Spleen (tissue), 11 donors: ENCODE measurements around the gene AHCTF1. TPM values are rescaled to one million over a fixed set of nuclear protein-coding genes. Genes with fewer than 3 reads are reported as not detected.
A peak's percentile ranks its signal among the peaks of the same experiment; 100 is the strongest.

Experiments used
- DNase-seq: peaks from one replicate; pipeline ENCODE4 v3.0.0-alpha.2; 2020
- H3K27ac ChIP-seq, 8 donors: fragments of 200-600 bp; sonication (generic) in 7 of 8; 1 replicate in 4 of 8; 2 replicates in 4 of 8; pipeline versions ENCODE4 v1.5.0 to v1.8.0; 2016 to 2021; ENCODE audit warnings: inconsistent platforms in 4 of 8, mild to moderate bottlenecking in 4 of 8, moderate library complexity in 1 of 8
- H3K27me3 ChIP-seq, 7 donors: fragments of 200-600 bp; sonication (generic) in 6 of 7; replicated peaks in 1 of 7; 1 replicate in 4 of 7; 2 replicates in 3 of 7; pipeline versions ENCODE4 v1.5.0 to v1.8.0; 2016 to 2021; ENCODE audit warnings: inconsistent platforms in 3 of 7, mild to moderate bottlenecking in 1 of 7
- H3K36me3 ChIP-seq, 6 donors: fragments of 200-600 bp; sonication (generic) in 5 of 6; 1 replicate in 4 of 6; 2 replicates in 2 of 6; pipeline versions ENCODE4 v1.5.0 to v1.8.0; 2016 to 2021; ENCODE audit warnings: inconsistent platforms in 2 of 6
- H3K4me1 ChIP-seq, 6 donors: fragments of 200-600 bp; sonication (generic) in 5 of 6; 1 replicate in 3 of 6; 2 replicates in 3 of 6; pipeline versions ENCODE4 v1.5.0 to v1.8.0; 2016 to 2021; ENCODE audit warnings: inconsistent platforms in 3 of 6
- H3K4me3 ChIP-seq, 8 donors: fragments of 200-600 bp; sonication (generic) in 7 of 8; 1 replicate in 4 of 8; 2 replicates in 4 of 8; pipeline versions ENCODE4 v1.5.0 to v1.8.0; 2016 to 2021; ENCODE audit warnings: inconsistent platforms in 4 of 8, mild to moderate bottlenecking in 4 of 8, moderate library complexity in 2 of 8
- H3K9me3 ChIP-seq, 8 donors: fragments of 200-600 bp; sonication (generic) in 7 of 8; 1 replicate in 4 of 8; 2 replicates in 4 of 8; pipeline versions ENCODE4 v1.5.0 to v1.8.0; 2016 to 2021; ENCODE audit warnings: inconsistent platforms in 4 of 8
- CTCF ChIP-seq, 11 experiments: fragments of 200-600 bp in 7 of 11; fragments of 450-650 bp in 4 of 11; sonication (generic) in 4 of 11; IDR thresholded peaks in 8 of 11; conservative IDR thresholded peaks in 3 of 11; 1 replicate in 7 of 11; 2 replicates in 4 of 11; pipeline versions ENCODE4 v1.4.0 to v1.8.0; 2016 to 2021; ENCODE audit warnings: antibody characterized with exemption in 11 of 11, inconsistent platforms in 4 of 11, mild to moderate bottlenecking in 1 of 11
- POLR2A ChIP-seq, 3 donors: fragments of 450-650 bp; IDR thresholded peaks; one replicate each; pipeline ENCODE4 v1.5.1; 2017; ENCODE audit warnings: antibody characterized with exemption in 3 of 3, mild to moderate bottlenecking in 1 of 3
- POLR2AphosphoS5 ChIP-seq, 3 donors: sonication (generic); formaldehyde crosslinking; IDR thresholded peaks; one replicate each; pipeline ENCODE4 v1.5.1; 2017; ENCODE audit warnings: antibody characterized with exemption in 3 of 3
- WGBS, 5 donors: extraction: QIAGEN DNeasy Blood & Tissue Kit in 3 of 5; methylation state at CpG; one replicate each; pipeline versions ENCODE4 v1.1.5 to v1.1.7; 2013 to 2018; 5-methylcytosine and 5-hydroxymethylcytosine counted together
- intact Hi-C: fragments of 100-400 bp; cut with DNase I; formaldehyde crosslinking; loops from one replicate; pipeline ENCODE4 v1.15.0; 2023; ENCODE audit warnings: low total_unique reads
- polyA plus RNA-seq, 3 donors: library from polyadenylated mRNA; stranded (reverse); fragments of 200-250 nt; gene quantifications; one replicate each; pipeline ENCODE4 v1.2.1, GENCODE V29; 2013
- total RNA-seq, 7 donors: library from RNA; depleted of rRNA in 3 of 7; stranded (reverse); fragments of >200 nt in 3 of 7; fragmentation: NEBNext Ultra II Directional in 4 of 7; extraction: Animal tissue kit (Norgen Biotek cat#: 25700) in 4 of 7; gene quantifications; one replicate each; pipeline versions ENCODE4 v1.1.0 to v1.2.1, GENCODE V29; 2016 to 2021
- donor health status: healthy with polysubstance abuse.
- donor health status: DM: no; HTN: no; CAD: no; lungs with moderate emphysema.
- donor health status: DM: no; HTN: no; CAD: no.
- donor health status: Bipolar disorder and iron deficiency.
- donor health status: healthy.
- donor health status: DM: no; HTN: no; CAD: no.
- donor health status: DM: yes; HTN: yes; CAD: no.

The AHCTF1 gene
- total and polyA plus RNA-seq, 10 donors, result 8.1 to 68.8 (median 39.1) TPM

- no peak for TF ChIP-seq CTCF (IDR thresholded peaks at IDR 0.05 in 8 of 11, conservative IDR thresholded peaks at IDR 0.05 in 3 of 11)
- no peak for TF ChIP-seq POLR2AphosphoS5 (IDR thresholded peaks at IDR 0.05)
- no peak for TF ChIP-seq POLR2A (IDR thresholded peaks at IDR 0.05)
- intact Hi-C loops, result no loop called here
- DNase-seq, result no peak
- Histone ChIP-seq H3K36me3 (no peaks in the 10 kb centered on the region), H3K9me3 (no peaks in the 10 kb centered on the region), H3K27me3 (no peaks in the 10 kb centered on the region), H3K4me1 (no peaks in the 10 kb centered on the region), H3K4me3 (no peak overlapping the region), H3K27ac (peak overlapping the region in 1 of 8 donors; percentile 37)
- 71 to 87% (median 82%) methylated on average over 4 of the region's 4 CpGs for WGBS, 5 donors
Observed at GRCh38 chr1:246954126-246954525, 22.4 kb upstream of the AHCTF1 start.

- no peak for TF ChIP-seq CTCF (IDR thresholded peaks at IDR 0.05 in 8 of 11, conservative IDR thresholded peaks at IDR 0.05 in 3 of 11)
- TF ChIP-seq POLR2AphosphoS5 (IDR thresholded peaks at IDR 0.05), result no peak
- TF ChIP-seq POLR2A (IDR thresholded peaks at IDR 0.05), result no peak
- intact Hi-C loops, result no loop called here
- H3K27ac ChIP-seq, result no peak overlapping the region
- no peaks in the 10 kb centered on the region for H3K36me3 ChIP-seq
- H3K4me1 ChIP-seq, result no peaks in the 10 kb centered on the region
- 79 to 92% (median 86%) methylated on average over 4 of the region's 4 CpGs for WGBS, 5 donors
- H3K27me3 ChIP-seq, result no peaks in the 10 kb centered on the region
- no peaks in the 10 kb centered on the region for H3K9me3 ChIP-seq
- DNase-seq, result no peak
- H3K4me3 ChIP-seq, result no peak overlapping the region
Observed at GRCh38 chr1:246951413-246951812, 19.7 kb upstream of the AHCTF1 start.

- H3K4me1 ChIP-seq, result no peaks in the 10 kb centered on the region
- H3K9me3 ChIP-seq, result no peaks in the 10 kb centered on the region
- 85 to 96% (median 89%) methylated on average over 3 of the region's 3 CpGs for WGBS, 5 donors
- DNase-seq, result no peak
- TF ChIP-seq POLR2A (IDR thresholded peaks at IDR 0.05) (no peak), CTCF (IDR thresholded peaks at IDR 0.05 in 8 of 11, conservative IDR thresholded peaks at IDR 0.05 in 3 of 11) (no peak), POLR2AphosphoS5 (IDR thresholded peaks at IDR 0.05) (no peak)
- H3K36me3 ChIP-seq, result no peaks in the 10 kb centered on the region
- H3K27ac ChIP-seq, result no peak overlapping the region
- H3K27me3 ChIP-seq, result no peaks in the 10 kb centered on the region
- intact Hi-C loops, result no loop called here
- no peak overlapping the region for H3K4me3 ChIP-seq
Observed at GRCh38 chr1:246949956-246950355, 18.2 kb upstream of the AHCTF1 start.

- WGBS, 5 donors, result 74 to 92% (median 75%) methylated on average over 7 of the region's 7 CpGs
- Histone ChIP-seq H3K4me1 (no peaks in the 10 kb centered on the region), H3K27me3 (no peaks in the 10 kb centered on the region), H3K9me3 (no peaks in the 10 kb centered on the region), H3K36me3 (no peaks in the 10 kb centered on the region), H3K27ac (peak overlapping the region in 7 of 8 donors; percentile 24 to 86 (median 73)), H3K4me3 (no peak overlapping the region)
- TF ChIP-seq CTCF (IDR thresholded peaks at IDR 0.05 in 8 of 11, conservative IDR thresholded peaks at IDR 0.05 in 3 of 11) (no peak), POLR2AphosphoS5 (IDR thresholded peaks at IDR 0.05) (peak in 2 of 3 donors; percentile 33 to 88)
- intact Hi-C loops, result no loop called here
- DNase-seq, result no peak
Observed at GRCh38 chr1:246947255-246947654, 15.5 kb upstream of the AHCTF1 start.
